Measurements from ENCODE around the gene TRPV5.

TRPV5 gene

DNA sequence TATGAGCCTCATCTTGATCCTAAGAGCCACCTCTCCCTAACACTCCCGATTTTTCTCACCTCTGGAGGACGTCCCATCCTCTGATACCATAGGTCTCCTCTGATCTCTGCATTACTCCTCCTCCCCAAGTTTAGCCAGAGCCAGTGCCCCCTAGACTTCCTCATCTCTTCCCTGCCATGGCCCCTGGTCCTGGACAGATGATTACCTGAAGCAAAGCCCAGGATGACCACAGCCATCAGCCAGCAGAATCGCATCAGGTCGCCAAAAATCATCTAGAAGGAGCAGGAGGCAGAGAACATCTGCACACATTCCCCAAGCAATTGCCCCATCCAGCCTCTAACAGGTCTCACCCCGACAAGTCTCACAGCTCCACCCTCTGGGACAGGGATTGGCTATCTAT lies 59.7 kb downstream of the TRPV5 start:
- DNase-seq (ENCODE audit: low read depth, low spot score) = no peak
- H3K27ac ChIP-seq = no peak overlapping the region

DNA sequence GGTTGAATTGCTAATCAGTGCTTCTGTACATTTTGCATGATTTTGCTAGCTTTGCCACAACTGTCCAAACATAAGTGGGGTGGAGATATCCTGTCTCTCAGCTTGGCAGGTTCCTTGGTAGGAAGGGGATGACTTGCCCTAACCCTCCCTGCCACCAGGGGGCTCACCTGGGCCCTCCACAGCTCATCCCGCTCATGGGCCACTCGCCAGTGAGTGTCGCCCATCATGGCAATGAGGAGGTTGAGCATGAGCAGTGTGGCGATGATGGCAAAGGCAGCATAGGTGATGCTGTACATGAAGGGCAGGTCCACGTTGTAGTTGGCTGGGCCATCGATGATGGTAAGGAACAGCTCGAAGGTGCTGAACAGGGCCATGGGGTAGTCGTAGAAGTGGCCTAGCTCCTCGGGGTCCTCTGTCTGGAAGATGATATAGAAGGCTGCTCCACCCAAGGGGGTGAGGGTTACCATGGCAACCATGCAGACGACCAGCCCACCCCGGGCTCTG lies 60.2 kb downstream of the TRPV5 start:
- no peak overlapping the region for H3K27ac ChIP-seq
- no peak for DNase-seq (ENCODE audit: low read depth, low spot score)

DNA sequence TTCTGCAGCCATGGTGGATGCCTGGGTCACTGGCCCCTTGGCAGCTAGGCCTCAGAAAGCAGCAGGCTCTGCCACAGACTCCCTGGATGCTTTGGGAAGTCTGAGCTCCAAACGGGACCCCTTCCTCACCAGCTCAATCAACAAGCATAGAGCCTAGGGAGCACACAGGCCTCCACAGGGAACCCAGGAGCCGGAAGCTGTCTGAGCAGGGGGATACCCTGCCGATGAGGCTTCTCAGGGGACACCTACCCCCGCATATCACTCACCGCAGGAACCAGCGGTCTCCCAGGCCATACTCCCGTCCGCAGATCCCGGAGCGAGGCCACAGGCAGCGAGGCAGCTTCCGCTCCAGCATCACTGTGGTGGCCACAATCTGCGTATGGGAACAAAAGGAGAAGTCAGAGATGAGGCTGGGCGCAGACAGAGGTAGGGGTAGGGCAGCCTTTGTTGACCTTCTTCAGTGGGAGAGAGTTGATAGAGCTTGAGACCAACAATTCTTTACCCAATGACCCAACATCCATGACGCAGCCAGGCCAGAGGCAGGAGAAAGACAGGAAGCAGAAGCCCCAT lies 61.4 kb downstream of the TRPV5 start:
- no peak for DNase-seq (ENCODE audit: low read depth, low spot score)

DNA sequence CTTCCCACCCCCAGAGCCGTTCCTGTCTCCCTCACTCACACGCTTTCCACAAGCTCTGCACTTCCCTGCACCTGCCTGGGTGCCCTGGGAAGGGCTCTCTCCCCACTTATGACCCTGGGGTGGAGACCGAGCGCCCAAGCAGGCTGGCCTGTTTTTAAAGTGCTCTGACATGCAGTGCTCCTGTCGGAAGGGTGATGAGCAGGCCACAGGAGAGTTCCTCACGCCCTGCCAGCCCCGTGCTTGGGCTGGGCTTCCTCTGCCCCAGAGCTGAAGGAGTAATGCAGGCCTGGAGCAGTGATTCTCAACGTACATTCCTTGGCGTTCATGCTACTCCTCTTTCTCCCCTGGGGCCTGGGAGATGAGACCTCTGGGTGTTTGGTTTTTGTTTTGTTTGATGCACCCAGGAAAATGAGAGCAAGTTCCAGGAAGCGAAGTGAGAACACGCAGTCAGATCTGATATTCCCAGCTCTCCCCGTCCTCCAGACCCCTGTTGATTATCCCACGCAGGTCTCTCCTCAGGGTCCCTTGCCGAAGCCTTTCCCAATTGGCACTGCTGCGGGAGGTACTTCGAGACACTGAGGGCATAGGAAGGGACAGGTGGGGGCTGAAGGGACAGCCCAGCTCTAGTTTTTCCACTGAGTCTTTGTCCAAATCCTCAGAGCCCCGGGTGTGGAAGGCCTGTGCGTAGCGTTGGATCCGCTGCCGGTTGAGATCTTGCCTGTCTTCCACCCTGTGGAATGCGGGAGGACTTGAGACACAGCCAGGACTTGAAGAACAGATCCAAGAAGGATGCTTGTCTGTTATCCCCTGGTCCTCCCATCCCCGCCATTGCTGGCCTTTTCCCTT lies 62.1 kb downstream of the TRPV5 start:
- H3K27ac ChIP-seq = no peak overlapping the region
- no peak for DNase-seq (ENCODE audit: low read depth, low spot score)

More for the DNA sequence above, 61.4 kb downstream of the TRPV5 start:
- no peak overlapping the region for H3K27ac ChIP-seq

DNA sequence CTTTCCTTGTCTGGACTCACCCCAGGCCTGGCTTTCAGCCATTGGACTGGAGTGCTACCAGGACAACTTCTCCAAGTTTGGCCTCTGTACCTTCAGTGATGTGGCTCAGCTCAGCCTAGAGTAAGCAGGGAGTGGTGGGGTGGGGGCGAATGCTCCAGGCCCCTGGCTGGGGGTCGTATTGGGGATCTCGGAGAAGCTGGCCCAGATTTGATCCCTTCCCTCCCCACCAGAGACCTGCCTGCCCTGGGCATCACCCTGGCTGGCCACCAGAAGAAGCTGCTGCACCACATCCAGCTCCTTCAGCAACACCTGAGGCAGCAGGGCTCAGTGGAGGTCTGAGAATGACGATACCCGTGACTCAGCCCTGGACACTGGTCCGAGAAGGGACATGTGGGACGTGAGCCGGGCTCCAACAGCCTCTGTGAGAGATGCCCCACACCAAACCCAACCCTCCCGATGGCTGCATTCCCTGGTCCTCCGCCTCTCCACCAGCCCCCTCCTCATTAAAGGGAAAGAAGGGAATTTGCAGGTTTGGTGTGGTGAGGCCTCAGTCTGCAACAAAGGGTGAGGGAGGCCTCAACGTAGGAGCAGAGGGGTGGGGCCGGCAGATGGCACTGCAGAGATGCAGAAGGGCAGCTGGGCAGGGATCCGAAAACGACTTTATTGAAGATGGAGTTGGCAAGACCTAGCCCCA lies 62.8 kb downstream of the TRPV5 start:
- no peak overlapping the region for H3K27ac ChIP-seq

DNA sequence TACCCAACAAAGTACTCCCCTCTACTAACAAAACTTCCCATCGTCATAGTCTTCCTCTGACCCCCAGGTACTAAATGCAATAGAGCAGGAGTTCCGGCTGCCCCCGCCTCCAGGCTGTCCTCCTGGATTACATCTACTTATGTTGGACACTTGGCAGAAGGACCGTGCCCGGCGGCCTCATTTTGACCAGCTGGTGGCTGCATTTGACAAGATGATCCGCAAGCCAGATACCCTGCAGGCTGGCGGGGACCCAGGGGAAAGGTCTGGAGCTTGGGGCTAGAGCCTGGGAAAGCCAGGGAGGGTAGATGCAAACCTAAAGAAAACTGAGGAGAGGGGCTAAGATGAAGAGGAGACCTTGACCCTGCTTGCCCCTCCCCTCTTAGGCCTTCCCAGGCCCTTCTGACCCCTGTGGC lies 63.4 kb downstream of the TRPV5 start:
- H3K27ac ChIP-seq = no peak overlapping the region
- no peak for DNase-seq (ENCODE audit: low read depth, low spot score)

More for the DNA sequence above, 62.8 kb downstream of the TRPV5 start:
- DNase-seq (ENCODE audit: low read depth, low spot score) = no peak

DNA sequence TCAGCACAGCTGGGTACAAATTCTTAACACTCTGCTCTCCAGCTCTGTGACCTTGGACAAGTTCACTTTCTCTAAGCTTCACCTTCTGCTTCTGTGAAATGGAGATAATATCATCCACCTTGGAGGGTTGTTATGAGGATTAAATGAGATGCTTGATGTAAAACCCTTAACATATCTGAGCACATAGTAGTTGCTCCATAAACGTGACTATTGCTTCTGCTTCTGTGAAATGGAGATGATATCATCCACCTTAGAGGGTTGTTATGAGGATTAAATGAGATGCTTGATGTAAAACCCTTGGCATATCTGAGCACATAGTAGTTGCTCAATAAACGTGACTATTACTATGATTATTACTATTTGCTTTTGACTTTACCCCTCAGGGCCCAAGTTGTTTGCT lies 64.1 kb downstream of the TRPV5 start:
- H3K27ac ChIP-seq = no peak overlapping the region
- no peak for DNase-seq (ENCODE audit: low read depth, low spot score)

DNA sequence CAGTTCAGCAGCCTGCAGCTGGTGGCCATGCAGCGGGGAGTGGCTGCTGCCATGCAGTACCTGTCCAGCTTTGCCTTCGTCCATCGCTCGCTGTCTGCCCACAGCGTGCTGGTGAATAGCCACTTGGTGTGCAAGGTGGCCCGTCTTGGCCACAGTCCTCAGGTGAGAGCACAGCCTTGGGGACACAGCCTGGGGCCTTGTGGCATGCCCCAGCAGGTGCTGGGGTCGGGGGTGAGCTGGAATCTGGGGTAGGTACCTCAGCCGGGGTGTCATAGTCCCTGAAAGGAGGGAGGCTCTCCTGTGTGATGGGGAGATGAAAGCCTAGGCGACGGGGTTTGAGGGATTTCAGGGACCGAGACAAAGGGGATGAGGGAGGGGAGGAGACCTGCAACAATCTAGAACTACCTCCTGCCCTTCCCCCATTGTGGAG lies 64.5 kb downstream of the TRPV5 start:
- H3K27ac ChIP-seq = no peak overlapping the region
- no peak for DNase-seq (ENCODE audit: low read depth, low spot score)

DNA sequence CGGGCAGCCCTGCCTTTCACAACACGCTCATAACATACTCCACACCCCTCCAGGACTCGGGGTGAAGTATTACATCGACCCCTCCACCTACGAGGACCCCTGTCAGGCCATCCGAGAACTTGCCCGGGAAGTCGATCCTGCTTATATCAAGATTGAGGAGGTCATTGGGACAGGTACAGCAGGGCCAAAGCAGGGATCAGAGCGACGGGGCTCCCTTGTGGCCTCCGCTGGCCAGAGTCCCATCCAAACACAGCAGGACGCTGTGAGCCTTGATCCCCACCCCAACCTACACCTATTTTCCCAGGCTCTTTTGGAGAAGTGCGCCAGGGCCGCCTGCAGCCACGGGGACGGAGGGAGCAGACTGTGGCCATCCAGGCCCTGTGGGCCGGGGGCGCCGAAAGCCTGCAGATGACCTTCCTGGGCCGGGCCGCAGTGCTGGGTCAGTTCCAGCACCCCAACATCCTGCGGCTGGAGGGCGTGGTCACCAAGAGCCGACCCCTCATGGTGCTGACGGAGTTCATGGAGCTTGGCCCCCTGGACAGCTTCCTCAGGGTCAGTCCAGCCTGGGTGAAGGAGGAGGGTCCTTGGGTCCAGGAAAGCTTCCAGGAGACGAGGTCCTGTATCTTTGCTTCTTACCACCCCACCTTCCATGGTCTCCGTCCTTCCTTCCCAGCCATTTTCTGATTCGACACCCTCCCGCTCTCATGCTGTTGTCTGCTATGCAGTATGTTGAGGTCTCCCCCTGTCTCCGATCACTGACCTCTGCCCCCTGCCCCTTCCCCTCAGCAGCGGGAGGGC lies 65.2 kb downstream of the TRPV5 start:
- DNase-seq (ENCODE audit: low read depth, low spot score) = no peak
- H3K27ac ChIP-seq = no peak overlapping the region

DNA sequence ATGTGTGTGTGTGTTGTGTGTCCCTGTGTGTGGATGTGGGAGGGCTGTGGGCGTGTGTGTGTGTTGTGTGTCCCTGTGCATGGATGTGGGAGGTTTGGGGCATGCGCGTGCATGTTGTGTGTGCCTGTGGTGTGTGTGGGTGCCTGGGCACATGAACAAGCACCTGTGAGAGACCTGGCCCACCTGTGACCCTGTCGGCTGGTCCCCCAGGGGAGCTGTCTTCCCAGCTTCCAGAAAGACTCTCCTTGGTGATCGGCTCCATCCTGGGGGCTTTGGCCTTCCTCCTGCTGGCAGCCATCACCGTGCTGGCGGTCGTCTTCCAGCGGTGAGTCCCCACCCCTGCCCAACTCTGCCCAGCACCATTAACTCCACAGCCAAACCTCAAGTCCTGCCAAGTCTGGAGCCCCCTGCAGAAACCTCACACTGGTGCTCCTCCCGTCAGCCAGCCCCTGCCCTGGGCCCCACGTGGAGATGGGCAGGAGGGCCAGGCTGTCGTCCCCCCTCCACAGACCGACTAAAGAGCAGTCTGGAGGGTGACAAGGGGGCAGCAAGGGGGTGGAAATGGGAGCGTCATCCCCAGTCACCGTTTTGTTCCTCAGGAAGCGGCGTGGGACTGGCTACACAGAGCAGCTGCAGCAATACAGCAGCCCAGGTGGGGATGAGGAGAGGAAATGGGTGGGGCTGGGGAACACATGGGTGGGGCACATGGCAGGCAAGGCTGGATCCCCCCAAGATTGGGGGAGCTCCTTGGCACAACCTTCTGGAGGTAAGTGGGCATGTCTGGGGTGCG lies 66.0 kb downstream of the TRPV5 start:
- no peak overlapping the region for H3K27ac ChIP-seq
- no peak for DNase-seq (ENCODE audit: low read depth, low spot score)

DNA sequence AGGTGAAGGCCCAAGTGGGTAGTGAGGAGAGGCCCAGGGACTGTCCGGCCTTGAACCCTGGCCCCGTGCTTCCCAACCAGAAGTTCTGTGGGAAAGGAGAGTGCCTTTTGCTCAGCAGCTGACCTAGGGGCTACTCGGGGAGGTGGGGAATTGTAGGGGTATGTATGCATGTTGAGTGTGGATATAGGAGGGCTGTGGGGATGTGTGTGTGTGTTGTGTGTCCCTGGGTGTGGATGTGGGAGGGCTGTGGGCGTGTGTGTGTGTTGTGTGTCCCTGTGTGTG lies 66.5 kb downstream of the TRPV5 start:
- DNase-seq (ENCODE audit: low read depth, low spot score) = no peak
- no peak overlapping the region for H3K27ac ChIP-seq

DNA sequence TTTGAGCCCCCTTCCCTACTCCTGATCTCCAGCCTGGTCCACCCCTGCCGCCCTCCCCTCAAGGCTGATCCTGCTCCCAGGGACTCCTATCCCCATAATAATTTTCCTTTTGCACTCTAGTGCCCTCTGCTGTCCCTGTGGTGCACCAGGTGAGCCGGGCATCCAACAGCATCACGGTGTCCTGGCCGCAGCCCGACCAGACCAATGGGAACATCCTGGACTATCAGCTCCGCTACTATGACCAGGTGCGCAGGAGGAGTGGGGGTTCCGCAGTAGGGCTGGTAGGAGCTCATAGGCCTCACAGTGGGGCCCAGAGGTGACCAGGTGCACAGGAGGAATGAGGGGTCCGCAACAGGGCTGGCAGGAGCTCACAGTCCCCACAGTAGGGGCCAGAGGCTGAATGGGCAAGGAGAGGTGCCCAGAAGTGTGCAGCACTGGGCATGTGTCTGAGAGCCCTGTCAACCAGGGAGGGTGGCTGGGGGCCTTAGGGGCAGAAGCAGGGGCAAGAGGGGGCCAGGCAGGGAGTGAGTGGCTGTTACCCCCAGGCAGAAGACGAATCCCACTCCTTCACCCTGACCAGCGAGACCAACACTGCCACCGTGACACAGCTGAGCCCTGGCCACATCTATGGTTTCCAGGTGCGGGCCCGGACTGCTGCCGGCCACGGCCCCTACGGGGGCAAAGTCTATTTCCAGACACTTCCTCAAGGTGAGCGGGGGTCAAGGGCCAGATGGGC lies 67.0 kb downstream of the TRPV5 start:
- H3K27ac ChIP-seq = no peak overlapping the region
- no peak for DNase-seq (ENCODE audit: low read depth, low spot score)

DNA sequence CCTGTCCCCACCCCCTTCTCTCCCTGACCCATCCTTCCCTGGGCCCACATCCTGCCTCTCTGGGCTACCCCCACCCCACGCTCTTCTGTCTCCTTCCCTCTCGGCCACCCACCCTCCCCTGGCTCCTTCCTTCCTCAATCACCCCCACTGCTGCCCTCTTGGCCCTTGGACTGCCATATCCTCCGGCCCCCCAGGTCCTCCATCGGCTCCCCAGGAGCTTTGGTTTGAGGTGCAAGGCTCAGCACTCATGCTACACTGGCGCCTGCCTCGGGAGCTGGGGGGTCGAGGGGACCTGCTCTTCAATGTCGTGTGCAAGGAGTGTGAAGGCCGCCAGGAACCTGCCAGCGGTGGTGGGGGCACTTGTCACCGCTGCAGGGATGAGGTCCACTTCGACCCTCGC lies 67.8 kb downstream of the TRPV5 start:
- no peak for DNase-seq (ENCODE audit: low read depth, low spot score)
- no peak overlapping the region for H3K27ac ChIP-seq

DNA sequence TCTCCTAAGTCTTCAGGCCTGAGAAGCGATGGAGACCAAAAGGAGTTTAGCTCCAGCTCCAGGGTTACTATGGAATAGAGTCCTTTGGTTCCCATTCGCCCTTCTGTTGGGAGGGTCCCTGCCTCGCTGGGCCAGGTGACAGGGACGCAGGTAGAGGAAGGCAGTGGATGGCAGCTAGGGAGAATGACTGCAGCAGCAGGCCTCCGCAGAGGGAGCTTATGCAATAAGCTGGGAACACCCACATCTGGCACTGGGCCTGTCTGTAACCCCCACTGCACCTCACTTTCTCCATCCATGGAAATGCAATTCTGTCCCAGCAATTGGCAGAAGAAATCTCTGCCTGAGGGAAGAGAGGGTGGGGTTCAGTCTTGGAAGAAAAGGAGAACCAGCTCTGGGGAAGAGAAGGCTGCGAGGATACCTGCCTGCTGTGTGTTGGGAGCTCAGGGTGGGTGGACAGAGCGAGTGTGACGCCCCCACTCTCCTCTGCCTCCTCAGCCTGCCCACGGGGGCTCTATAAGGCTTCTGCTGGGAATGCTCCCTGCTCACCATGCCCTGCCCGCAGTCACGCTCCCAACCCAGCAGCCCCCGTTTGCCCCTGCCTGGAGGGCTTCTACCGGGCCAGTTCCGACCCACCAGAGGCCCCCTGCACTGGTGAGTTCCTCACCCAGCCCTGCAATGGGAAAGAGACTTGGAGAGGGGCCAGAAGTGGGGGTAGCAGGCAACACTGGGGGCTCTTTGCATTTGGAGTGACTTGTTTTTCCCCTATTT lies 68.4 kb downstream of the TRPV5 start:
- no peak overlapping the region for H3K27ac ChIP-seq
- DNase-seq (ENCODE audit: low read depth, low spot score) = no peak

DNA sequence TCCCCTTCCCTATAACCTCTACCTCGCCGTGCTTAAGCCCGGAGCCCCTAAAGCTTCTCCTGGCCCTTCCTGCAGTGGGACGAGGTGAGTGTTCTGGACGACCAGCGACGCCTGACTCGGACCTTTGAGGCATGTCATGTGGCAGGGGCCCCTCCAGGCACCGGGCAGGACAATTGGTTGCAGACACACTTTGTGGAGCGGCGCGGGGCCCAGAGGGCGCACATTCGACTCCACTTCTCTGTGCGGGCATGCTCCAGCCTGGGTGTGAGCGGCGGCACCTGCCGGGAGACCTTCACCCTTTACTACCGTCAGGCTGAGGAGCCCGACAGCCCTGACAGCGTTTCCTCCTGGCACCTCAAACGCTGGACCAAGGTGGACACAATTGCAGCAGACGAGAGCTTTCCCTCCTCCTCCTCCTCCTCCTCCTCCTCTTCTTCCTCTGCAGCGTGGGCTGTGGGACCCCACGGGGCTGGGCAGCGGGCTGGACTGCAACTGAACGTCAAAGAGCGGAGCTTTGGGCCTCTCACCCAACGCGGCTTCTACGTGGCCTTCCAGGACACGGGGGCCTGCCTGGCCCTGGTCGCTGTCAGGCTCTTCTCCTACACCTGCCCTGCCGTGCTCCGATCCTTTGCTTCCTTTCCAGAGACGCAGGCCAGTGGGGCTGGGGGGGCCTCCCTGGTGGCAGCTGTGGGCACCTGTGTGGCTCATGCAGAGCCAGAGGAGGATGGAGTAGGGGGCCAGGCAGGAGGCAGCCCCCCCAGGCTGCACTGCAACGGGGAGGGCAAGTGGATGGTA lies 69.5 kb downstream of the TRPV5 start:
- H3K27ac ChIP-seq = no peak overlapping the region
- no peak for DNase-seq (ENCODE audit: low read depth, low spot score)

DNA sequence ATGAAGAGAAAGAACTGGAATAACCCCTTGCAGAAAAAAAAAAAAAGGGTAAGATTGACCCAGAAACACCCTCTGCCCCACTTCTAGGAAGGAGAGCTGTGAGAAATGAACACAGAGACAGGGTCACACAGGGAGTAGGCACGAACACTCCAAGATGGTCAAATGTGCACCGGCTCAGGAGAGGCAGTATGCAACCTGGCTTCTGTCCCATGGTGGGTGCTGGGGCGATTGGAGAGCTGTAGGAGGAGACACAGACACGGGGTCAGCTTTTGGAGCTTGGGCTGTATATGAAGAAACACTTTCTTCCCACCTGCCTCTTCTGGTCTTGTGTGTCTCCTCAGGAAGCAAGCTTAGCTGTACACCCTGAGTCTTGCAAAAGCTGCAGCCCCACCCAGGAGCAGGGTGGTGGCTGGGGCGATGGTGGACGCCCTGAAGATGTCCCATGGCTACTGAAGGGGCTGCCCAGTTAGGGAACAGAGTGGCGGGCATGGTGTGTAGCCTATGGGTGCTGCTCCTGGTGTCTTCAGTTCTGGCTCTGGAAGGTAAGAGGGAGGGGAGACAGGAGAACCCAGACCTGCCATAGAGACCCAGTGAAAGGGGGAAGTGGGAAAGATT lies 70.7 kb downstream of the TRPV5 start:
- DNase-seq (ENCODE audit: low read depth, low spot score) = no peak
- no peak overlapping the region for H3K27ac ChIP-seq

DNA sequence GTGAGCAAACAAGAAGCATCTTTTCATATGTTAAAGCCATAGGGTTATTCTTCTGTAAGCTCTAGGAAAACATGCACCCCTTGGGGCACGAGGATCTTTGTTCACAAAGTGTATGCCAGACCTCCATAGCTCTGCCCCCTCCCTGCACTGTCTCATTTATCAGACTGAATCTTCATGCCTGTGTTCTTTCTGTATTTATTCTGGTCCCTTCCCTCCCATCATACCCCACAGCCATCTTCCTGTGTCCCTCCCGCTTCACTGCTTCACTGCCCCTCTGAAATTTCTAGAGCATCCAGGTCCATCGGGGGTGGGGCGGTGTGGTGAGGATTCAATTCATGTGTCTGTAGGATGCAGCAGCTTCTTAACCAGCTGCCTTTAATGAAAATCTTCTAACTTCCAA lies 71.2 kb downstream of the TRPV5 start:
- no peak overlapping the region for H3K27ac ChIP-seq
- DNase-seq (ENCODE audit: low read depth, low spot score) = no peak
